K562 (cell line): ENCODE results near the gene USP49. TPM values are rescaled to one million over a fixed set of nuclear protein-coding genes. Genes with fewer than 3 reads are reported as not detected.

ENCODE experiments used
- polyA plus RNA-seq, 8 experiments: library from polyadenylated mRNA; depleted of rRNA in 4 of 8; stranded (reverse) in 5 of 8; unstranded in 3 of 8; fragments of >200 nt; fragmentation: Nextera tagmentation in 2 of 8; fragmentation: Illumina TruSeq in 1 of 8; extraction: Ambion mirVana in 2 of 8; extraction: Trizol in 1 of 8; gene quantifications; 2 replicates each; pipeline versions ENCODE4 v1.2.1 to v1.2.3, GENCODE V29; 2011 to 2014; ENCODE audit warnings: inconsistent platforms in 1 of 8, missing spikeins in 1 of 8
- total RNA-seq, 7 experiments: library from RNA; depleted of rRNA in 6 of 7; stranded (reverse); fragments of >200 nt in 6 of 7; fragmentation: Illumina TruSeq in 2 of 7; extraction: Trizol in 2 of 7; gene quantifications; 2 replicates each; pipeline versions ENCODE4 v1.2.1 to v1.2.3, GENCODE V29; 2011 to 2021; ENCODE audit warnings: low replicate concordance in 1 of 7
- TF ChIP-seq, protein P1 (sequence below), 2 experiments: fragments of 450-650 bp; formaldehyde crosslinking in 1 of 2; IDR thresholded peaks; 2 replicates each; pipeline versions ENCODE4 v1.4.0 to v1.6.1; 2014 to 2020; ENCODE audit warnings: mild to moderate bottlenecking in 2 of 2, borderline replicate concordance in 1 of 2, low read depth in 1 of 2

Gene USP49
- total and polyA plus RNA-seq, 9 of the 15 experiments (the other 6 are each of a cell fraction or from before 2014, with no cell fraction given), result 1.0 to 9.9 (median 6.5) TPM

DNA sequence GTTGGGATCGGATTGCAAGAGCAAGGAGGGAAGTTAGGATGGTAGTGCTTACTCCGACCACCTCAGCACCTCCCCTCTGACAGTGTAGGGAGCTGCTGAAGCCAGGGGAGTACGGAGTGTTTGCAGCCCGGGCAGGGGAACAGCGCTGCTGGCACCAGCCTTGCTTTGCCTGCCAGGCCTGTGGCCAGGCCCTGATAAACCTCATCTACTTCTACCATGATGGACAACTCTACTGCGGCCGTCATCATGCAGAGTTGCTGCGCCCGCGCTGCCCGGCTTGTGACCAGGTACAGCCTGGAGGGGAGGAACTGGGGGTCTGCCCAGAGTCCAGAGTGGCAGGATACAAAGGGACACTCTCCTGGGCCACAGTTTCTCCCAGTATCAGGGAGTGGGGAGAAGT, 109.9 kb downstream of the USP49 start (continued):
- TF ChIP-seq, protein P1, sequence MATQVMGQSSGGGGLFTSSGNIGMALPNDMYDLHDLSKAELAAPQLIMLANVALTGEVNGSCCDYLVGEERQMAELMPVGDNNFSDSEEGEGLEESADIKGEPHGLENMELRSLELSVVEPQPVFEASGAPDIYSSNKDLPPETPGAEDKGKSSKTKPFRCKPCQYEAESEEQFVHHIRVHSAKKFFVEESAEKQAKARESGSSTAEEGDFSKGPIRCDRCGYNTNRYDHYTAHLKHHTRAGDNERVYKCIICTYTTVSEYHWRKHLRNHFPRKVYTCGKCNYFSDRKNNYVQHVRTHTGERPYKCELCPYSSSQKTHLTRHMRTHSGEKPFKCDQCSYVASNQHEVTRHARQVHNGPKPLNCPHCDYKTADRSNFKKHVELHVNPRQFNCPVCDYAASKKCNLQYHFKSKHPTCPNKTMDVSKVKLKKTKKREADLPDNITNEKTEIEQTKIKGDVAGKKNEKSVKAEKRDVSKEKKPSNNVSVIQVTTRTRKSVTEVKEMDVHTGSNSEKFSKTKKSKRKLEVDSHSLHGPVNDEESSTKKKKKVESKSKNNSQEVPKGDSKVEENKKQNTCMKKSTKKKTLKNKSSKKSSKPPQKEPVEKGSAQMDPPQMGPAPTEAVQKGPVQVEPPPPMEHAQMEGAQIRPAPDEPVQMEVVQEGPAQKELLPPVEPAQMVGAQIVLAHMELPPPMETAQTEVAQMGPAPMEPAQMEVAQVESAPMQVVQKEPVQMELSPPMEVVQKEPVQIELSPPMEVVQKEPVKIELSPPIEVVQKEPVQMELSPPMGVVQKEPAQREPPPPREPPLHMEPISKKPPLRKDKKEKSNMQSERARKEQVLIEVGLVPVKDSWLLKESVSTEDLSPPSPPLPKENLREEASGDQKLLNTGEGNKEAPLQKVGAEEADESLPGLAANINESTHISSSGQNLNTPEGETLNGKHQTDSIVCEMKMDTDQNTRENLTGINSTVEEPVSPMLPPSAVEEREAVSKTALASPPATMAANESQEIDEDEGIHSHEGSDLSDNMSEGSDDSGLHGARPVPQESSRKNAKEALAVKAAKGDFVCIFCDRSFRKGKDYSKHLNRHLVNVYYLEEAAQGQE (IDR thresholded peaks at IDR 0.05; ENCODE audit: borderline replicate concordance), result no peak
- TF ChIP-seq, protein P1 (CRISPR knock-in tag; IDR thresholded peaks at IDR 0.05; ENCODE audit: low read depth), result no peak
